Measurements from ENCODE around the gene KCP. TPM values are rescaled to one million over a fixed set of nuclear protein-coding genes. Genes with fewer than 3 reads are reported as not detected.
A peak's percentile ranks its signal among the peaks of the same experiment; 100 is the strongest.

Gene KCP
- total and polyA plus RNA-seq, 2 of the 13 experiments (the other 11 are each of a cell fraction or from before 2014, with no cell fraction given), result 0.37 to 1.0 TPM

DNA sequence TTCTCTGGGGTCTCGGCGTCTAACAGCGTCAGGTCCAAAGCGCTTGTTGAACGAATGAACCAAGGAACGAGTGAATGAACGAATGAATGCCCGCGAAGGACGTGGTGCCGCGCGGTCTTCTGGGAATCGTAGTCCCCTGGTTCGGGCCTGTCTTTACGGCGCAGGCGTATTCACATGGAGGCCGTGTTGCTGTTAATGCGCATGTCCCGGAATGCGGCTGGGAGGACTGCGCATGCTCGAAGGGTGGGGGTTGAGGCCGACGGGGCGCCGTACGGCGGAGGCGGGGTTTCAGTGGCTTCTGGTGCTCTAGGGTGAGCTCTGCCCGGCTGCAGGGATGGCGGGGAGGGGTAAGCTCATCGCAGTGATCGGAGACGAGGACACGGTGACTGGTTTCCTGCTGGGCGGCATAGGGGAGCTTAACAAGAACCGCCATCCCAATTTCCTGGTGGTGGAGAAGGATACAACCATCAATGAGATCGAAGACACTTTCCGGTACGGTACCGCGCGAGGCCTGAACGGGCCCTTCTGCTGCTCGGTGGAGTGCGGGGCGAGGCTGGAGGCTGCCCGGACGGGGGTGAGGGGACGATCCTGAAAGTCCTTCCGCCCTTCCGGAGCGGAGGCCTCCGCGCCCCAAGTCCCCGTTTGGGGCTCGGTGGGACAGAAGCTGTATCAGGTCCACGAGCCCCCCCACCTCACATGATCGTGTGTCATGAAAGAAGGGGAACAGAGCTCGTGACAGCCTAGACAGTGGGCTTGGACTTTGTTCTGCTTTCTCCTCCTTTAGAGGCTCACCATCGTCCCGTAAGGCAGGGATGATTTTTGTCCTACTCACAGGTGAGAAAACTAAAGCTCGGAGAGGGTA, 47.7 kb downstream of the KCP start, which contains the start of gene ATP6V1F (continued):
- TF ChIP-seq ZNF619 (CRISPR knock-in tag; IDR thresholded peaks at IDR 0.05) (no peak), NONO (IDR thresholded peaks at IDR 0.05) (no peak), NONO (CRISPR knock-in tag; conservative IDR thresholded peaks at IDR 0.05) (peak; percentile 68), SMAD1 (CRISPR knock-in tag; IDR thresholded peaks at IDR 0.05; ENCODE audit: borderline replicate concordance, low read depth) (no peak), ZNF629 (CRISPR knock-in tag; conservative IDR thresholded peaks at IDR 0.05) (no peak), ARNT (IDR thresholded peaks at IDR 0.05) (no peak), RBAK (CRISPR knock-in tag; IDR thresholded peaks at IDR 0.05) (no peak), ZNF20 (CRISPR knock-in tag; IDR thresholded peaks at IDR 0.05) (no peak), ZNF260 (CRISPR knock-in tag; IDR thresholded peaks at IDR 0.05; ENCODE audit: borderline replicate concordance, low read depth) (no peak), PATZ1 (CRISPR knock-in tag; IDR thresholded peaks at IDR 0.05) (peak; percentile 45; the same call in 1 of the 2 replicates), ZFP1 (CRISPR knock-in tag; IDR thresholded peaks at IDR 0.05) (no peak), SIN3A (IDR thresholded peaks at IDR 0.05; ENCODE audit: borderline replicate concordance, low read depth, low read length) (no peak), BRD4 (CRISPR knock-in tag; IDR thresholded peaks at IDR 0.05) (no peak), ZNF674 (CRISPR knock-in tag; IDR thresholded peaks at IDR 0.05; ENCODE audit: low read depth) (no peak), USF2 (IDR thresholded peaks at IDR 0.05; ENCODE audit: low read depth, low read length) (no peak), USF2 (CRISPR knock-in tag; IDR thresholded peaks at IDR 0.05; ENCODE audit: borderline replicate concordance) (no peak), ZNF792 (CRISPR knock-in tag; IDR thresholded peaks at IDR 0.05) (peak; percentile 37; the same call in 1 of the 2 replicates), TMF1 (CRISPR knock-in tag; IDR thresholded peaks at IDR 0.05; ENCODE audit: low read depth) (no peak), ATM (IDR thresholded peaks at IDR 0.05; ENCODE audit: borderline replicate concordance) (no peak), ZBTB49 (CRISPR knock-in tag; IDR thresholded peaks at IDR 0.05; ENCODE audit: borderline replicate concordance) (no peak; the same call in 1 of the 2 replicates), IRF9 (CRISPR knock-in tag; IDR thresholded peaks at IDR 0.05; ENCODE audit: borderline replicate concordance) (peak; percentile 58; the same call in 1 of the 2 replicates)
